Measurements from ENCODE around the gene CD79B. TPM values are rescaled to one million over a fixed set of nuclear protein-coding genes. Genes with fewer than 3 reads are reported as not detected.

Gene CD79B
- total RNA-seq, 2 experiments from 2014 or later: 479 to 751 TPM

- H3K27ac ChIP-seq (ENCODE audit: low read depth, low read length, poor library complexity, severe bottlenecking): no peak overlapping the region
- H3K79me2 ChIP-seq (ENCODE audit: insufficient read depth, low read depth, low read length): no peaks in the 10 kb centered on the region
- H3K4me2 ChIP-seq (ENCODE audit: low read length): no peak overlapping the region
- no peak overlapping the region for H2AFZ ChIP-seq (ENCODE audit: low read length)
- peaks cover 70% of the 10 kb centered on the region for H3K4me1 ChIP-seq (ENCODE audit: insufficient read depth, low read length, poor library complexity, severe bottlenecking)
- CTCF ChIA-PET (ENCODE audit: unreplicated experiment): no interaction called here
- no peaks in the 10 kb centered on the region for H4K20me1 ChIP-seq (ENCODE audit: insufficient read depth, low read length)
- no peaks in the 10 kb centered on the region for H3K9me3 ChIP-seq (ENCODE audit: low read length)
- no peak for TF ChIP-seq EZH2phosphoT487 (IDR thresholded peaks at IDR 0.05; ENCODE audit: borderline replicate concordance, low read depth, low read length)
- TF ChIP-seq CTCF (conservative IDR thresholded peaks at IDR 0.05; ENCODE audit: low read length): no peak
- intact Hi-C loops (cut with micrococcal nuclease; ENCODE audit: unreplicated experiment): no loop called here
- BruUV-seq (replicated peaks): no TSS peak
- no peaks in the 10 kb centered on the region; the same call in 1 of the 2 replicates for H3K36me3 ChIP-seq (ENCODE audit: insufficient read depth, low read length)
- H3K9me2 ChIP-seq (ENCODE audit: insufficient read depth, low read length): no peaks in the 10 kb centered on the region
- H3K4me3 ChIP-seq (ENCODE audit: low read depth, low read length, poor library complexity, severe bottlenecking): no peak overlapping the region
- DNase-seq (ENCODE audit: low spot score): no peak
- POLR2A ChIA-PET: no interaction called here
Measured at GRCh38 chr17:63941162-63941561, 9.0 kb upstream of the CD79B start.

DNA sequence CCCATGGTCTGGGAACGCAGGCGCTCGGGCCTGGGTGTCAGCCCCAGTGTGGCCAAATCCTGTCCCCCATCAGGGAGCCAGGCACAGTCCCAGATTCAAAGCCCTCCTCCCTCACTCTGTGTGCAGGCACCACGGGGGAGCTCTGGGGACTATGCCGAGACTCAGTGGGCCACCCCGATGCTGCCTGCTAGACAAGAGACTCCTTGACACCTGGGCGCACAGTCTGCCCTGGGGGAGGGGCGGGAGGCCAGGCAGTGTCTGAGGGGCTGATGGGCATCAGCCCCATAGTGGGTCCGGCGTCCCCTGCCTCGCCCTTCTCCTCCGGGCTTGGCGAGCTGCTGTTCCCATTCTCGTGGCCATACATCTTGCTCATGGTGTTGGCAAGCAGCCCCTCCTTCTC is 8.5 kb upstream of the CD79B start:
- Histone ChIP-seq H3K4me2 (ENCODE audit: low read length) (no peak overlapping the region), H3K4me3 (ENCODE audit: low read depth, low read length, poor library complexity, severe bottlenecking) (no peak overlapping the region), H3K27ac (ENCODE audit: low read depth, low read length, poor library complexity, severe bottlenecking) (no peak overlapping the region), H3K9me2 (ENCODE audit: insufficient read depth, low read length) (no peaks in the 10 kb centered on the region), H3K4me1 (ENCODE audit: insufficient read depth, low read length, poor library complexity, severe bottlenecking) (peaks cover 69% of the 10 kb centered on the region), H2AFZ (ENCODE audit: low read length) (no peak overlapping the region), H3K36me3 (ENCODE audit: insufficient read depth, low read length) (no peaks in the 10 kb centered on the region; the same call in 1 of the 2 replicates), H4K20me1 (ENCODE audit: insufficient read depth, low read length) (no peaks in the 10 kb centered on the region), H3K79me2 (ENCODE audit: insufficient read depth, low read depth, low read length) (no peaks in the 10 kb centered on the region), H3K9me3 (ENCODE audit: low read length) (no peaks in the 10 kb centered on the region)
- TF ChIP-seq CTCF (conservative IDR thresholded peaks at IDR 0.05; ENCODE audit: low read length) (no peak), EZH2phosphoT487 (IDR thresholded peaks at IDR 0.05; ENCODE audit: borderline replicate concordance, low read depth, low read length) (no peak)
- intact Hi-C loops (cut with micrococcal nuclease; ENCODE audit: unreplicated experiment): no loop called here
- ChIA-PET POLR2A (interaction anchor here (0.7 kb wide), 1 partner anchor 18 kb away, joined by 3 read pairs; no protein-coding TSS in a partner anchor), CTCF (ENCODE audit: unreplicated experiment) (interaction anchor here (0.7 to 1.4 kb wide), 2 partner anchors 21 to 29 kb away, joined by 3 to 7 read pairs; no protein-coding TSS in a partner anchor)
- no peak for DNase-seq (ENCODE audit: low spot score)
- BruUV-seq (replicated peaks): no TSS peak

- H3K9me2 ChIP-seq (ENCODE audit: insufficient read depth, low read length): no peaks in the 10 kb centered on the region
- TF ChIP-seq CTCF (conservative IDR thresholded peaks at IDR 0.05; ENCODE audit: low read length): no peak
- TF ChIP-seq EZH2phosphoT487 (IDR thresholded peaks at IDR 0.05; ENCODE audit: borderline replicate concordance, low read depth, low read length): no peak
- H4K20me1 ChIP-seq (ENCODE audit: insufficient read depth, low read length): no peaks in the 10 kb centered on the region
- H3K4me3 ChIP-seq (ENCODE audit: low read depth, low read length, poor library complexity, severe bottlenecking): no peak overlapping the region
- POLR2A ChIA-PET: interaction anchor here (0.7 kb wide), 1 partner anchor 18 kb away, joined by 3 read pairs; no protein-coding TSS in a partner anchor
- intact Hi-C loops (cut with micrococcal nuclease; ENCODE audit: unreplicated experiment): no loop called here
- H3K4me1 ChIP-seq (ENCODE audit: insufficient read depth, low read length, poor library complexity, severe bottlenecking): peaks cover 69% of the 10 kb centered on the region
- no peak overlapping the region for H3K27ac ChIP-seq (ENCODE audit: low read depth, low read length, poor library complexity, severe bottlenecking)
- H3K9me3 ChIP-seq (ENCODE audit: low read length): no peaks in the 10 kb centered on the region
- BruUV-seq (replicated peaks): no TSS peak
- no peaks in the 10 kb centered on the region; the same call in 1 of the 2 replicates for H3K36me3 ChIP-seq (ENCODE audit: insufficient read depth, low read length)
- H2AFZ ChIP-seq (ENCODE audit: low read length): no peak overlapping the region
- peak overlapping the region; percentile 33; the same call in 1 of the 2 replicates for H3K4me2 ChIP-seq (ENCODE audit: low read length)
- H3K79me2 ChIP-seq (ENCODE audit: insufficient read depth, low read depth, low read length): no peaks in the 10 kb centered on the region
- no peak for DNase-seq (ENCODE audit: low spot score)
- CTCF ChIA-PET (ENCODE audit: unreplicated experiment): interaction anchor here (0.7 to 1.4 kb wide), 2 partner anchors 20 to 28 kb away, joined by 3 to 7 read pairs; no protein-coding TSS in a partner anchor
Measured at GRCh38 chr17:63939884-63940283, 7.8 kb upstream of the CD79B start.

Data from OCI-LY7 (cell line).